GM19372 (cell line): Measurements from ENCODE around the gene CPZ.
"Not testable (repeated sequence)": the region's sequence is repeated elsewhere in the genome, so short reads cannot be mapped to it uniquely, and the experiment has no call there.

Source experiments
- ATAC-seq: cut with Tn5 transposase; IDR thresholded peaks from one replicate; pipeline ENCODE4 v1.9.1; 2021; ENCODE audit warnings: mild to moderate bottlenecking, low read depth, moderate library complexity; ENCODE audit not compliant: unreplicated experiment

CPZ gene

DNA sequence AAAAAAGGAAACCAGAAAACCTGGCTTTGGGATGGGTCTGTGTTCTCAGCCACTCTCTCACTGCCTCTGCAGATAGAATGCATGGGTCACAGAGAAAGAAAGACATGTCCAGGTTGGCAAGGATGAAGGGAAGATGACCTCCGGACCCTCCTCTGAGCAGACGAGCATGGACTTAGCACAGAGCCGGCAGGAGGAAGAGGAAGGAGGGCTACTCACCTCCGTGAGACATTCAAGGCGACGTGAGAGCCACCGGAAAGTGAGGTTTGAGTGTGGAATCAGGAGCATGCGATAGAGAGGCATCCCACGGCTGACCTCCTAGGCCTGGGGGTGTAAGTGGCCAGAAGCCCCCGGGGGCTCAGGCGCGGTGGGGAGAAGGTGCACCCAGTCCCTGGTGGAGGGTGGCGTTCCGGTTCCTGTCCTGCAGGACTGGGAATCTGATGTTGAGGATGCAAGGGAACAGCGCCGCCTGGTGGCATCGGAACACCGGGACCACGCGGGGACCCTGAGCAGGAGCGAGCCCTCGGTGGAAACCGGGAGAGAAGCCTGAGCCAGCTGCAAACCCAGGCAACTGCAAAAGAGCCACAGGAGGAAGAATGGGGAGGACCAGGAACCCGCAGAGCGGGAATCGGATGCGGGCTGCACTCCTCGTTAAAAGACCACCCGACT, 37.8 kb downstream of the CPZ start:
- not testable (repeated sequence) for ATAC-seq

DNA sequence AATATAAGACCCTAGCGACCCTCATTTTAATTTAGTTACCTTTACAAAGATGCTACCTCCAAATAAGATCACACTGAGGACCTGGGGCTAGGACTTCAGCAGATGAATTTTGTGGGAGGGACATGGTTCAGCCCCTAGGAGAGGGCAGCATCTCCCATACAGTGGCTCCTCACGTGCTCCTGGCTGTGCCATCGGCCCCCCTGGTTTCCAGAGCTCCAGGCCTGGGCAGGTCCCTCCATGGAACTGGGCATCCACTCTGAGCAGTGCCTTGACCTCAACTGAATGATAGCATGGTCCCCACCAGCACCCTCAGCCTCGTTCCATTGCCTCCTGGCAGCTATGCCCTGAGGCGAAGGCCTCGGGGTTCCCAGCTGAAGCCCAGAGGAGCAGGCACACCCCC, 39.3 kb downstream of the CPZ start:
- ATAC-seq = not testable (repeated sequence)

DNA sequence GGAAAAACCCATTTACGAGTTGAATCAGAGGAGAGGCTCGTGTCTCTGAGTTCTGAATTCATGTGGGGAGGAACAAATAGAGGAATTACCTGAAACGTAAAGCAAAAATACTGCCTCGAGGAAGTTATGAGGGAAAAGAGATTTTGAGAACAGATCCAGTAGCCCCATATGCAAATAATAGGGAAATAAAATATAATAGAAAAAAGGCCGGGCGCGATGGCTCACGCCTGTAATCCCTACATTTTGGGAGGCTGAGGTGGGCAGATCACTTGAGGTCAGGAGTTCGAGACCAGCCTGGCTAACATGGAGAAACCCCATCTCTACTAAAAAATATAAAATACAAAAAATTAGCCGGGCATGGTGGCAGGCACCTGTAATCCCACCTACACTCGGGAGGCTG, 42.2 kb downstream of the CPZ start:
- ATAC-seq = not testable (repeated sequence)

DNA sequence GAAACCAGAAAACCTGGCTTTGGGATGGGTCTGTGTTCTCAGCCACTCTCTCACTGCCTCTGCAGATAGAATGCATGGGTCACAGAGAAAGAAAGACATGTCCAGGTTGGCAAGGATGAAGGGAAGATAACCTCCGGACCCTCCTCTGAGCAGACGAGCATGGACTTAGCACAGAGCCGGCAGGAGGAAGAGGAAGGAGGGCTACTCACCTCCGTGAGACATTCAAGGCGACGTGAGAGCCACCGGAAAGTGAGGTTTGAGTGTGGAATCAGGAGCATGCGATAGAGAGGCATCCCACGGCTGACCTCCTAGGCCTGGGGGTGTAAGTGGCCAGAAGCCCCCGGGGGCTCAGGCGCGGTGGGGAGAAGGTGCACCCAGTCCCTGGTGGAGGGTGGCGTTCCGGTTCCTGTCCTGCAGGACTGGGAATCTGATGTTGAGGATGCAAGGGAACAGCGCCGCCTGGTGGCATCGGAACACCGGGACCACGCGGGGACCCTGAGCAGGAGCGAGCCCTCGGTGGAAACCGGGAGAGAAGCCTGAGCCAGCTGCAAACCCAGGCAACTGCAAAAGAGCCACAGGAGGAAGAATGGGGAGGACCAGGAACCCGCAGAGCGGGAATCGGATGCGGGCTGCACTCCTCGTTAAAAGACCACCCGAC, 43.5 kb downstream of the CPZ start:
- not testable (repeated sequence) for ATAC-seq

DNA sequence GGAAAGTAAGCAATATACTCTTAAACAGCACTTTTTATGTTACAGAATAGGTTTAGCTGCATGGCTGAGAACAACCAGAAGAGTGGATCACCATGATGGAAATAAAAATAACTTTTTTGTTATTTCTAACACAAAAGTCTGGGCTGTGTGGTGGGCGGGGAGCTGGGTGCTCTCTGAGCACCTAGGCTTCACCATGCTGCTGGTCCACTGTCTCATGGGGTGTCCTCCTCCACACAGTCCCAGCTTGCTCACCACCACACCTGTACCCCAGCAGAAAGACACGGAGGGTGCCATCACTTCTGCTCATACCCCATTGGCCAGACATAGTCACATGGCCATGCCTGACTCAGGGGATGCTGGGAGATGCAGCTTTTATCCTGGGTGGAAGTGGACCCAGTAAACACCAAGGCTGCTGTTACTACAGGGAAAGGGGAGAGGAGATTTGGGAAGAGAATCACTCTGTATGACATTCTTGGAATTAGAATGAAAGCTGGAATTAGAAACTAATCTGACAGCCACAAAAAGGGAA, 45.0 kb downstream of the CPZ start:
- no peak for ATAC-seq

DNA sequence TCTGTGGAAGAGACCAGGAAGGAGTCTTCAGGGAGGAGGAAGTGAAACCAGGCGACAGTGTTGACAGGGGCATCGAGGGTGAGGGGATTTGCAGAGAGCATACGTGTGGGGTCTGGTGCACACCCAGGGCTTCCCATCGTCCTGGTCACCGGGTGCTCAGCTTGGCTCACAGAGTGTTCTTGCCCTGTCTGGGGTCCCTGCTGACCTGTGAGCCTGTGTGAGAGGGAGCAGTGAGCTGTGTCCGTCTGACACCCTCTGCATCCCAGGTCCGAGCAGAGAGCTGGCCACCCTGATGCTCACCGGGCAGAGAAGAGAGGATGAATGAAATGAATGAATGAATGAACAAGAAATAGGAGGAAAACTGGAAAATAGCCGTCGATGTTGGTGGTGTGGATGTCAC, 46.5 kb downstream of the CPZ start:
- ATAC-seq = no peak

DNA sequence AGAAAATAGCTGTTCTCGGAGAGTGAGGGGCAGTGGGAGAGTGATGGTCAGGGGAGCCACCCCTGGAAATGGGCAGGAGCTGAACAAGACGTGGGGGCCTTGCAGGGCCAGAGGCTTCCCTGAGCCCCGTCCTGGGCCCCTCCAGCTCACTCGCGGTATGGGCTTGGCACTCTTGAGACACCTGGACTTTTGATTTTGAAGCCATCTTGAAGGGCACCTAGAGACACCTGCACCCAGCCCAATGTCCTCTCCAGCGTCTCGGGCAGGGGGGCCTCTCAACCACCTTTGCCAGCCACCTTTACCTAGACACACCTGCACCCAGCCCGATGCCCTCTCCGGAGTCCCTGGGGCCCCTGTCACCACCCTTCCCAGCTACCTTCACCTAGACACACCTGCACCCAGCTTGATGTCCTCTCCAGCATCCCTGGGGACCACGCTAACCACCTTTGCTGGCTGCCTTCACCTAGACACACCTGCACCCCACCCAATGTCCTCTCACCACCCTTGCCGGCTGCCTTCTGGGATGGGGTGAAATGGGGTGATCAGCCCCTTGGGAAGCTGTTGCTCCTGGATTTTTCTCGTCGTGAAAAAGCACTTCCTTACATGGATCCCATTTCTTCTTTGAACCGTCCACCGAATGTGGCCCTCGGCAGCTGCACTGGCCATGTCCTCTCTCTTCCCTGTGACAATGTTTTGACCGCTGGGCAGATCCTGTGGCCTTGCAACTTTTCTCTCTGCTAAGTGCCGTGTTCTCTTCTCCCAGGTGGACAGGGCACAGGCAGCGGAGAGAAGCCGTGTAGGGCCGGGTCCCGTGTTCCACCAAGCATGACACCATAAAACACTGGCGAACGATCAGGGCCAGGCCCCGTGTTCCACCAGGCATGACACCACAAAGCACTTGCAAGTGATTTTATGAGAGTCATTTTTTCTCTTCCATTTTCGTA, 47.5 kb downstream of the CPZ start:
- ATAC-seq = no peak

DNA sequence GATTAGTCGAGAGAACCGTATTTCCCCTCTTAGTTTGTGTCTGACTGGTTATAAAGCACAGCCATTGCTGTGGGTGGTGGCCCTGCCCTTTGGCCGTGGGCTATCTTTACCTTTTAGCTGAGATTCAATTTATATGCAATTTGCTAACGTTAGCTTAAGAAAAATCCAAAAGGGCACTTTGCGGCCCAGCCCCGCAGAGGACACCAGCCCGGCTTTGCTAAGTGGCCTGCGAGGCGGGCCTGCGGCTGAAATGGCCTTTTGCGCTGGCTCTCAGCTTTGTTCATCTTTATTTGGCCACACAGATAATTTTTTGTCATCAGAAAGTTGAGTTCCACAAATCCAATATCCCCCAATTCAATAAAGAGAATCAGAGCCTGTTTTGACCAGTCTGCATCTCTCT, 48.3 kb downstream of the CPZ start:
- no peak for ATAC-seq

DNA sequence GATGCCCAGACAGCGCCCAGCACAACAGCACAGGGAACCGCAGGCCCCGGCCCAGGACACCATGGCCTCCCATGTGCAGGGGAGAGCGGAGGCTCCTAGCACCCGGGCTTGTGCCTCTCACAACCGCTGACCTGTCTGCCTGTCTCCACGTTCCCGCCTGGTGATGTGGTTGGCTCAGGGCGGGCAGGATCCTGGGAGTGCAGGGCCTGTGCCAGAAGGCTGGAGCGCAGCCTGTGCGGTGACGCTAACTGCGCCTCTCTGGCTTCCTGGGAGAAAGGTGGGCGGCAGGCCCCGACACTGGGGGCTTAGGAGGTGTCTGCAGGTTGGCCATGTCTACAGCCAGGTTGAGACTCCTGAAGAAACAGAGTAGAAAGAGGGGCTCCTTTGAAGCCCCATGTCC, 48.7 kb downstream of the CPZ start:
- no peak for ATAC-seq

DNA sequence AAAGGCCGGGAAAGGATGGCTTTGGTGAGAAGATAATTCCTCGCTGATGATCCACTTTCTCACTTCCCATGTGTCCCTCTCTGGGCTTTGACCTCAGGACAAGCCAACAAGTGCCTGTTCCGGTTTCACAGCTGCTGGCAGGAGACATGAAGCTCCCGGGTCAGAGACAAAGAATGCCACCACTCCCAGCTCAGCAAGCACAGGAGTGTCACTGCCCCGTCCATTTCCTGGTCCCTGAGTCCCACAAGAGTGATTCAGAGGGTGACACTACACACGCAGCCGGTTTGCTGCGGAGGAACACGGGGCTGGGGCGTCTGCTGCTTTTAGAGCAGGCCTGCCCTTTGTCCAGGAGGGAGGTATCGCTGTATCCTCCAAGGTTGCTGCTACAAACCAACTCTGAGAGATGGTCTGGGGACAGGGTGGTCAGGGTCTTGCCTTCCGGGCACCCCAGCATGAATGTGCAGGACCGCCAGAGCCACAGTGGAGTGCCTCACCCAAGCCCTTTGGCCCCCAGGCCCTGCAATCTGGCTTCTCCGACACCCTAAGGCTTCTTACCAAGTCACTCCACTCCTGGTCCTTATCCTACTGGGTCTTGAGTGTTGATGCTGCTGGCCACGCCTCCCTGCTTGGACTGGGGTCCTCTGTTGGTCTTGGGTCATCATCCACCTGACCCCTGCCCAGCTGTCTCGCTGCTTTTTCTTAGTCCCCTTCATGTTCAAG, 49.5 kb downstream of the CPZ start:
- ATAC-seq = no peak

DNA sequence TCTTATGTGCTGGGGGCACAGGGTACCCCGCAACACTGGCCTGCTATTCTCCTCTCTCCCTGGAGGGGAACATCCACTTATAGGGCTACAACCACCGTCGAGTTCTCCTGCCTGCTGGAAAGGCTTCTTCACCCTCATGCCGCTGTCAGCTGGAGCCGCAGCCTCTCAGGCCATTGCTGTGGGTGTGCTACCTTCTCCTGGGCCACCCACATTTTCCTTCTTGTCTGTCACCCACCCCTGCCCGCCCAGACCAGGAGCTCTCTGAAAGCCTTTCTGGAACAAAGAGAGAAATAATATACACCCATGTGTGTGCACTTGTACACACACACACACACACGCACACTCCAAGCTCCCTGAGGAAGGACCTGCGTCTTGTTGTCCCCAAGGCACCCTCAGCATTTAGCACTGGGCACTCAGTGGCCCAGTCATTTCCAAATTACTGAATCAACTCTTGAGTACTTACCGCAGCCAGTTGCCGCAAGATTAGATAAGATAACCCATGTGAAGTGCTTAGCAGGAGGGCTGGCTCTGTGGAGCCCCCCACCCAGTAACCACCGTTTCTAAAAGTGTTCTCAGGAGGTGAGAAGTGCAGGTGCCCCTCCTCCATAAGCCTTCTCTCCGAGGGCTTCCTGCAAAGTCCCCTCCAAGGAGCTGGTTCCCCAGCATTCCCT, 50.2 kb downstream of the CPZ start:
- ATAC-seq = no peak

DNA sequence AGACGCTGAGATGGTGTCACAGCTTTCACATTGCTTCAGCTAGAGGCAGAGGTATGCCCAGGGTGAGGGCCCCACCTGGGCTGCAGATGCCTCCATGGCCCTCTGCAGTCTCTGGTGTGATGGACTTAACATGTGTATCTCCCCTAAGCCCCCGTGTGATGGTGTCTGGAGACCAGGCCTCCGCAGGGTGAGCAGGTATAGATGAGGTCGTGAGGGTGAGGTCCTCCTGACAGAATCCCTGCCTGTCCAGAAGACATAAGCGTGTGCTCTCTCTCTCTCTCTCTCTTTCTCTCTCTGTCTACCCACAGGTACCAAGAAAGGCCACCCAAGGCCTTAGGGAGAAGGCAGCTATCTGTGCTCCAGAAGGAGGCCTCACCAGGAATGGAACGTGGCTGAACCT, 50.9 kb downstream of the CPZ start:
- no peak for ATAC-seq

DNA sequence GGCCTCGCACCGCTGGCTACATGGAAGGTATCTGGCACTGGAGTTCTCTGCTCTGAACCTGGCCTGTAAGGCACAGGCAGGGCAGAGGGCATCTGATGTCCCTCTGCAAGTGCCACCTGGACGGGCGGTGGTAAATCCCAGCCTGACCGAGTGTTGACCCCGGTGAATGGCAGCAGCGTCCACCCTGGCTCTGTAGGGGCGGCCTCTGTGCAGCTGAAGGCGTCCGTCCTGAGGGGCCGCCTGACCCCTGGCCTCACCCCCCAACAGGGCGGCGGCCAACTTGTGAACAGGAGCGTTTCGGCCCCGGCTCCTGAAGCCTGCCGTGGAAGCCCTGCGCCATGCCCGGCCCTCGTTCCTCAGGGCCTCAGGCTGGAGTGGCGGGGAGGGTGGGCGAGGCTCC, 51.4 kb downstream of the CPZ start:
- no peak for ATAC-seq

DNA sequence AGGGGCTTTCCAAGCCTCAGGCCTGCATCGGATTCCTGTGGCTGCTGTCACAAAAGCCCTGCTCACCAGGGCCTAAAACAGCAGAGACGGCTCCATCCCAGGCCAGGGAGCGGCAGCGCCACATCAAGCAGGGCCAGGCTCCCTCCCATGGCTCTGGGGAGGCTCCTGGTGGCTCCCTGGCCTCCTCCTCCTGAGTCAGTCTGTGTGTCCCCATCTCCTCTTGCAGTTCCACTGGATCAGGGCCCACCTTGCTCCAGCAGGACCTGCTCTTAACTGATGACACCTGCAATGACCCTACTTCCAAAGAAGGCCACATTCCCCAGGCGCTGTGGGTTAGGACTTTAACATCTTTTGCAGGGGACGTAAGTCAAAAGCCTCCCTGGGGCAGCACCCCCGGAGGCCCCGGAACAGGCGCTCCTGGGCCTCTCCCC, 51.9 kb downstream of the CPZ start:
- no peak for ATAC-seq

DNA sequence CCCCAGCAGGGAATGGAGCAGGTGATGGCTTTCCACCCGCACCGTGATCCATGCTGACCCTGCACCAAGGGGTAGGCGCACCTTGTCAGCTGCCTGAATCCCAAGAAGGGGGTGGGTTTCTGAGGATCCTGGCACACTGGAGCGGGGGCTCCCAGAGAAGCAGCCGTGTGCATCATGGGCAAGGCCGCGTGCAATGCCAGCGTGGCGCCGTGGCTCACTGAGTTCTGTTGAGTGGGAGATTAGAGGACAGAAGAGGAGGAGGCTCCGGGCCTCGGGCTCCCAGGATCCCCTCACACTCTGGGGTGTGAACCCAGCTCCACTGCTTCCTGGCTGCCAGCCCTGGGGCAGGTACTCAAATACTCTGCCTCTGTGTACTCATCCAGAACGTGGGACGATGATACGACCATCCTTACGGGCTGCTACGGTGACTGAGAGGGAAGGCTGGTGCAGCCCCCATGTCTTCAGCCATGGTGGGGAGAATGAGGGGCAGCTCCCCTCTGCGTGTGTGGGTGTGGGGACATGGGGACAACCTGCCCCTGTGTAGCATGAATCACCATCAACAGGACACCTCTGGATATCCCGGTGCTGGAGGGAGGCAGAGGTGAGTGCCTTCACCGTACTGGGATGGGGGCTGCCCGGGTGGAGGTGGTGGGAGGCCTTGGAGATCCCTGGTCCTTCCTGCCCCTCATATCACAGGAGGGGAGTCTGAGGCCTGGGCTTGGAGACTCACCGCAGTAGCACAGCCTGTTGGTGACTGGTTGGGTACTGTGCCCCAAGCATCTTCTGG, 52.6 kb downstream of the CPZ start:
- no peak for ATAC-seq

DNA sequence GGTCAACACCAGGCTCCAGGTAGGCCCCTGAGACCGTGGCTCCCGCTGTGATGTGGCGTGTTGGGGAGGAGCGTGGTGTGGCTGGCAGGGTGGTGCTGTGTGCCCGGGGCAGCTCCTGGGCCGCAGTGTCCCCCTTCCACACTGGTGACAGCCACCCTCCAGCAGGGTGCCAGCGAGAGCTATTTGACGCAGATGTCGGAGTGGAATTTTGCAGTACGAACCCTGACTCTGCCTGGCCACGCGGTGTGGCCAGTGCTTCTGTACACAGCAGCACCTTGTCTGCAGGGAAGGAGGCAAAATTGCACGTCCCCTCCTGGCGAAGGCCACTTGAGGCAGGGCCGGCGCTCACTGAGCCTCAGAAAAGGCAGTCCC, 53.2 kb downstream of the CPZ start:
- ATAC-seq = no peak

DNA sequence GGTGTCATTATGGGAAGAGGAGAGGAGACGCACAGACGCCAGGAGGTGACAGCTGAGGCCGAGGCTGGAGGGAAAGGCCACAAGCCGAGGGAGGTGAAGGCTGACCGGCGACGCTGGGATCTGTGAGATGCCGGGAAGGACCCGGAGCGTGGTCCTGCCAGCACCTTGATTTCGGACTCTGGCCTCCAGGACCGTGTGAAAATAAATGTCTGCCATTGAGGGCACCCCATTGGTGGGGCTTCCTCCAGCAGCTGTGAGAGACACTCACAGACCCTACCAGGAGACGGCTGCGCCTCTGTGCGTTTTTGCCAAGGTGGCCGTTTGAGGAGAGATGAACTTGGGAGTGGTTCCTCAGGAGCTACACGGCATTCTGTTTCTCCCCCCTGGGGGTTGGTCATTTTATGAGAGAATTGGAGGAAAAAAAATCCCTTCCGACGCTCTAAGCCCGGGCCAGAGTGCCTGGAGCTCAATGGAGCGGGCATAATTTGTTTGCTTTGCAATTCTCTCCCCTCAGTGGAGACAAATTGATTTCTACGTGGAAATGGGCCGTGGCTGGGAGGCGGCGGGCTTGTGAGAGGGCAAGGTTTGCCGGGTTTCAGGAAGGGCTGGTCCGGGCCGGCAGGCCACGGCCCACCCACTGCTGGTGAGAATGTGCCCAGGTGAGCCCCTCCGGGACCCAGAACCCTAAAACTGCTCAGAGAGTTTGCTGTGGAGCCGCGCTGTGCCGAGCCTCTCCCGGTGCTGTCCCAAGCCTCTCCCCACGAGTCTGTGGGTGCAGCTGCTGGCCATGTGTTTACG, 53.9 kb downstream of the CPZ start:
- ATAC-seq = no peak

DNA sequence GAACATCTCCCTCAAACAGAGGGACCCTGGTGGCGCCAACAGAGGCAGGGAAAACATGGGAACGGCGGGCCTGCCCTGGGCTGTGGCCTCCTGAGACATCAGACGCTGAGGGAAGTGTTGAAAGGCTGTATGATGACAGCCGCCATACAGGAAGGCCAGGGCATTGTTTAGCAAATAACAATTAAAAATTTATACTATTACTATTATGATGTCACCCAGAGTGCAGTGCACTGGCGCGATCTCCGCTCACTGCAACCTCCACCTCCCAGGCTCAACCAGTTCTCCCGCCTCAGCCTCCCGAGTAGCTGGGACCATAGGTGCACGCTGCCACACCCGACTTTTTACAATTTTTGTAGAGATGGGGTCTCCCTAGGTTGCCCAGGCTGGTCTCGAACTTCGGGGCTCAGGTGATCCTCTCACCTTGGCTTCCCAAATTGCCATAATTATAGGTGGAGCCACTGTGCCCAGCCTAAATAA, 54.6 kb downstream of the CPZ start:
- no peak for ATAC-seq
